Stimulated activated CD8-positive, alpha-beta memory T cell treated with anti-CD3 and anti-CD28 coated beads, Interleukin-15, amount 100 ng/mL, for 24 hours (primary cell): Measurements from ENCODE around the gene MET.
"Not testable (repeated sequence)": the region's sequence is repeated elsewhere in the genome, so short reads cannot be mapped to it uniquely, and the experiment has no call there.

ENCODE experiments used
- DNase-seq: peaks from one replicate; pipeline ENCODE4 v3.0.0-alpha.2; 2020; ENCODE audit warnings: low read depth

The MET gene

GRCh38 chr7:116671681-116672595, at the start of gene MET:
TSS of gene MET (plus strand) at chr7:116672196. CDS start at chr7:116699085, 26,889 bp downstream.
- DNase-seq: no peak

DNA sequence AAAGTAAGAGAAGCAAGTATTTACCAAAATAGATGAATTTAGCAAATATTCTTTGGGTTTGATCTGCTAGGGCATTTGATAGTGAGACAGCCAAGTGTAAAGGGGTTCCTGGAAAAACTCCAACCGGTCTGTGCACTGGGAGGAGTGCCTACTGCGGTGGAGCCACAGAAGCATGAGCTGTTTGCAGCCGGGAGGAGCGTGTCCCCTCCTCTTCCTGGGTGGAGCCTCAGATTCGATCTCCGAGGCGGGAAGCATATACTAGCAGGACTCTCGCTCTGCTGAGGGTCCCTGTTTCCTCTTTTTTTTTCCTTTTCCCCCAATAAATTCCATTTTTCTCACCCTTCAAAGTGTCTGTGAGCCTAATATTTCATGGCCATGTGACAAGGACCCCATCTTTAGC, 45.1 kb upstream of the MET start:
- DNase-seq: no peak

DNA sequence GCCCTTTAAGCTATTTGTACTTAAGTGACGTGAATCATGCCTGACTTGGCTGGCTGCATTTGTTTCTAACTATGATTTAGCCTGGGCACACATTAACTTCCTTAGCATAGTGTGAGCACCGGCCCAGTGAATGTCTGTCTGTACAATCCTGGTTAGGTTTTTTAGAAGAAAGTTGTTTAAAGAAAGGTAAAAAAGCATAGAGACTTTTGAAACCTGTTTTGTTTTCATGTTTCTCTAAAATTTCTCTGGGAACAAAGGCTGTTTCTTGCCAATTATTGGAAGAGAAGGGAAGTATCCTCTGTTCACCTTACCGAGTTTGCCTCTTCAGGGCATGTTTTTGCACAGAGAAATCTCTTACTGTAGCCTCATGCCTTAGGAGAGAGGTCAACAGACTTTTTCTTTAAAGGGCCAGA, 42.9 kb upstream of the MET start:
- no peak for DNase-seq

DNA sequence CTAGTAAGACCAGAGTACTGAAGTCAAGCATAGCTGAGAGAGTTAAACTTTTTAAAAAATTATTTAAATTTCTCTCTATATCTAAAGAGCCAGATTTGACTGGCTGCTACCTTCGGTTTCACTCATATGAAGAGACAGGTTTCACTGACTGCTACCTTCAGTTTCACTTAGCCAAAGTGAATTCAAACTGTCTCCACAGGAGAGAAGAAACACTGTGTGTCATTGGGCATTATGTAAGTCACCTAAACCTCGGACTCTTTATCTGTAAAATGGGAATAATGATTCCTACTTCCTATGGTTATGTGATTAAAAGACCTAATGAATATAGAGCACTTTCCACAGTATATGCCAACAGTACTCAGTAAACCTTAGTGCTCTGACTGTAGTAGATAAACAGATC, 41.6 kb upstream of the MET start:
- DNase-seq: no peak

- no peak for DNase-seq
Observed at GRCh38 chr7:116630932-116631671, 40.9 kb upstream of the MET start.

- DNase-seq: no peak
Observed at GRCh38 chr7:116631676-116632075, 40.3 kb upstream of the MET start.

- DNase-seq: no peak
Observed at GRCh38 chr7:116632384-116632783, 39.6 kb upstream of the MET start.

GRCh38 chr7:116633131-116633988, 38.6 kb upstream of the MET start:
- DNase-seq: no peak

- DNase-seq: no peak
Observed at GRCh38 chr7:116636997-116637396, 35.0 kb upstream of the MET start.

GRCh38 chr7:116638592-116638991, 33.4 kb upstream of the MET start:
- DNase-seq: not testable (repeated sequence)

- DNase-seq: no peak
Observed at GRCh38 chr7:116641551-116642153, 30.3 kb upstream of the MET start.

DNA sequence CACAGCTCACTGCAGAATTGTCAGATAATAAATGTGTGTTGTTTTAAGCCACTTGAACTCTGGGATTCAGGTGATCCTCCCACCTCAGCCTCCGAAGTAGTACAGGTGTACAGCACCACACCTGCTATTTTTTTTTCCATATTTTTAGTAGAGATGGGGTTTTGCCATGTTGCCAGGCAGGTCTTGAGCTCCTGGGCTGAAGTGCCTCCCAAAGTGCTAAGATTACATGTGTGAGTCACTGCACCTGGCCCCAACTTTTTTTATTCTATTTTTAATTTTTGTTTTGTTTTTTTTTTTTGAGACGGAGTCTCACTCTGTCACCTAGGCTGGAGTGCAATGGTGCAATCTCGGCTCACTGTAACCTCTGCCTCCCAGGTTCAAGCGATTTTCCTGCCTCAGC, 28.8 kb upstream of the MET start:
- not testable (repeated sequence) for DNase-seq

DNA sequence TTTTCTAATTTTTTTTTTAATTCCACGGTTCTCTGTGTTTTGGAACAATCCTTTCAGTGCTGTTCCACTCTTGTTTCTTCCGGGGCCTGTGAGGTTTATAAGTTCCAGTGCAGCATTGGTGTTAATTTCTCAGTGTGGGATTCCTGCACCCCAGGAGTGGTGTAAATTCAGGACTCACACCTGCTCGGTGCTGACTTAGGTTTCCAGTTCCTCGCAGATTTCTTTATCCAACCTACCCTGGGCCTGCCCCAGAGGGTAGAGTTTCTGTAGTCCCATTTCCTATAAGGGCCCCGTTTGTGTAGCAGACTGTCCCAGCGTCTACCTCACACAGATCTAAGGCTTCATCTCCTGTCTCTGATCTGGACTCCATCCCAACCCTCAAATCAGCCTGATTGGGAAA, 27.4 kb upstream of the MET start:
- DNase-seq: no peak

DNA sequence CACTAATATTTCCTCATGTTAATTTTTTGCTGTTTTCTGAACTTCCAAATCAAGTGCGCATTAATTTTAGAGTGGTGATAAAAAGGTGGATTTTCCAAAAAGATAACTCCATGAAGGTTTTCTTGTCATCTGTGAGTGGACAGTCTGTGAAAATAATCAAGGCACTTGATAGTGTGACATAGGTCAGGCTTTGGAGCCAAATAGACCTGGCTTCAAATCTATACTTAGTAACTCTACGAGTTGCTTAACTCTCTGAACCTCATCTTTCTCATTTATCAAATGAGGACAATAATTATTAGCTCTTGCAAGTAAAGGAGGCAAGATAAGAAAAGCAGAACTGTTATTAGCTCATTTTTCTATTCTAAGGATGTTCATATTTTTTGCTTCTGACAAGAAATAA, 24.7 kb upstream of the MET start:
- DNase-seq: no peak

GRCh38 chr7:116647861-116648260, 24.1 kb upstream of the MET start:
- no peak for DNase-seq

- DNase-seq: no peak
Observed at GRCh38 chr7:116650436-116650835, 21.6 kb upstream of the MET start.

- DNase-seq: no peak
Observed at GRCh38 chr7:116652793-116653192, 19.2 kb upstream of the MET start.

DNA sequence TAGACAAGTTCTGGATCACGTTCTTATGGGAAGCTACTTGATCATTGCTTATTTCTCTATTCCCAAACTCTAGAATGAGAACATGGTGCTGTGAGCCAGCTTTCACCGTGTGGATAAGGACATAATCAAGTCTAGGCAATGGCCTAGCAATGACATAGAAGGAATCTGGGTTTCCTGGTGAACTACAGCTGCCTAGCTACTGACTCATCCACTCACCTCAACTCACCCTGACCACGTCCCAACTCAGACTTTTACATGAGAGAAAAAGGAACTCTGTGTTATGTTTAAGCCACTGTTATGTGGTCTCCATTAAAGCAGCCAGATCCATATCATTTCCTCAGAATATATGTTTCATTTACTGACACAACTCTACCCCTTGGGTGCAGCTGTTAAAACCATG, 18.8 kb upstream of the MET start:
- DNase-seq: no peak

DNA sequence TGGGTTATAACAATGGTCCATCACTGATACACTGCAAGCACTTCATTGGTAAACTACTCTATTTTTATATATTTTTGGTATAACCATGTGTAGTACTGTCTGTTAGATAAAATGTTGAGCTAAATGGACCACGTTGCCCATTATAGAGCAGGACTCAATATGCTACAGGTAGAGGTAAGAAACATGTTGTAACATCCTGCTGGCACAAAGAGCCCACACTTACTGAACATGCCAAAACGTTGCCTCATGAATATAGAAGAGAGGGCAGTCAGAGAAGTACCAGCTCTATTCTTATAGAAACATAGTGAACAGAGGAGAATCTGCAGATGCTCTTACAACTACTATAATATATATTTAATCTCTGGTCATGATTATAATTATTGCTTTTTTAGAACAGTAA, 18.4 kb upstream of the MET start:
- DNase-seq: no peak

- DNase-seq: not testable (repeated sequence)
Observed at GRCh38 chr7:116659248-116659647, 12.7 kb upstream of the MET start.

DNA sequence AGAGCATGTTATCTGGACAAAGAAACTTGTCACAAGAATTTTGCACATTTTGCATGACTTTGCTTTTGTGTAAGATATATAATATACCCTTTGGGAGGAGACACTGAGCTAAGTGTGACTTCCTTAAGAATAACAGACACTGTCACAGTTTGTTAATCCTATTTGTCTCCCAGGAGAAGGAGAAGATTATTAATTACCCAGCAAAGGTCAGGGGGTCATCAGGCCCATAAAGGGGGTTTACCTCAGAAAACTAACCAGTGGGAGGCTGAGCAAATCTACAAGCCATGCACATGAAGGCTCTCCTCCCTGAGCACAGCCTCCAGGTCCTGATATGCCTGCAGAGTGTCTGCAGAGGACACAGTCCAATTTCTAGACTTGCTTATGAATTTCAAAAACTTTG, 10.1 kb upstream of the MET start:
- DNase-seq: no peak

DNA sequence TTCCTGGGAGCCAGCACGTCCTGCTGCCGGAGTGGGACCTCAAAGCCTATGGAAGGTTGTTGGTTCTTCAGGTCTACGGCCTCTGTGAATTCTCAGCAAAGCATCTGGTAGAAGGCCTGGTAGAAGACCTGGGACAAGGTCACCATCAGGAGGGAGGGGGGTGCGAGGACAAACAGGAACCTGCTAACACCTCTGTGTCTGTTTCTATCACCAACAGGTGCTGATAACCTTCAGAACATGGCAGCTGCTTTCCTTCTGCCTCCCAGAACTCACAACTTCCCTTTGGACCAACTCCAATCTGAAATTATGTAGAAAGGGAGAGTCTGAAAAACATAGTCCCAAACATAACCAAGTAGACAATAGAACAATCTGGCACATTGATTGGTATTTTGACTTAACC, 8.3 kb upstream of the MET start:
- DNase-seq: no peak
